GM19240 (cell line): ENCODE results near the gene MS4A14.
"Not testable (repeated sequence)": the region's sequence is repeated elsewhere in the genome, so short reads cannot be mapped to it uniquely, and the experiment has no call there.

Source experiments
- DNase-seq: peaks from one replicate; pipeline ENCODE4 v3.0.0; 2011; ENCODE audit warnings: low spot score; ENCODE audit not compliant: insufficient read length

MS4A14 gene, protein sequence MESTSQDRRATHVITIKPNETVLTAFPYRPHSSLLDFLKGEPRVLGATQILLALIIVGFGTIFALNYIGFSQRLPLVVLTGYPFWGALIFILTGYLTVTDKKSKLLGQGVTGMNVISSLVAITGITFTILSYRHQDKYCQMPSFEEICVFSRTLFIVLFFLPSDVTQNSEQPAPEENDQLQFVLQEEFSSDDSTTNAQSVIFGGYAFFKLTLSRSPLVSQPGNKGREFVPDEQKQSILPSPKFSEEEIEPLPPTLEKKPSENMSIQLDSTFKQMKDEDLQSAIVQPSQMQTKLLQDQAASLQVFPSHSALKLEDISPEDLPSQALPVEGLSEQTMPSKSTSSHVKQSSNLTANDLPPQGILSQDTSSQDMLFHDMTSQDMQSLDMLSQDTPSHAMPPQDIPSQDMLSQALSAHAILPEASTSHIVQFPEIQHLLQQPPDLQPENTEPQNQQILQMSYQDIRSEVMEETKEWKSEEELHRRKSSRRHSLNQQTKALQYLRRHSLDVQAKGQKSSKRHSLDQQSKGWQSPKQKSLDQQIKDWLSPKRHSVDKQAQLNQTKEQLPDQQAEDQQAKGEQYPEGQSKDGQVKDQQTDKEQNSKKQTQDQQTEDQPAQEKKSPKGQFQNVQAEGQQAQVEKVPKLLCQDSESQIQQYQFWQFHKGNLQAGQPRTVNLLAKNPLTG

DNA sequence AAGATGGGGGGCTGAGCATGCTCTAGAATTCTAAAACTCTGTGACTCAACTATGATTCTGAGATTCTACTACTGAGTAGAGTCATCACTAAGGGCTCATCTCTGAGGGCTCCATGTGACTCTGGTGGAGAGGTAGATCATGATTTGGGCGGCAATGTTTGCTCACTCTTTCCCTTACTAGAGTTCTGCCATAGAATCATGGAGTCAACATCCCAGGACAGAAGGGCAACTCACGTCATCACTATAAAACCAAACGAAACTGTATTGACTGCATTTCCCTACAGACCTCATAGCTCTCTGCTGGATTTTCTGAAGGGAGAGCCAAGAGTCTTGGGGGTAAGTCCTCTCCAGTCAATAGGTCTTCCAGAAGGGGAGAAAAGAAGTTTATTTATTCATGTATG, at the start of gene MS4A14:
MS4A14 (plus strand) TSS at position 78 of the 400 bp plus-strand sequence; CDS start at position 198, 120 bp downstream.
- DNase-seq, result no peak

DNA sequence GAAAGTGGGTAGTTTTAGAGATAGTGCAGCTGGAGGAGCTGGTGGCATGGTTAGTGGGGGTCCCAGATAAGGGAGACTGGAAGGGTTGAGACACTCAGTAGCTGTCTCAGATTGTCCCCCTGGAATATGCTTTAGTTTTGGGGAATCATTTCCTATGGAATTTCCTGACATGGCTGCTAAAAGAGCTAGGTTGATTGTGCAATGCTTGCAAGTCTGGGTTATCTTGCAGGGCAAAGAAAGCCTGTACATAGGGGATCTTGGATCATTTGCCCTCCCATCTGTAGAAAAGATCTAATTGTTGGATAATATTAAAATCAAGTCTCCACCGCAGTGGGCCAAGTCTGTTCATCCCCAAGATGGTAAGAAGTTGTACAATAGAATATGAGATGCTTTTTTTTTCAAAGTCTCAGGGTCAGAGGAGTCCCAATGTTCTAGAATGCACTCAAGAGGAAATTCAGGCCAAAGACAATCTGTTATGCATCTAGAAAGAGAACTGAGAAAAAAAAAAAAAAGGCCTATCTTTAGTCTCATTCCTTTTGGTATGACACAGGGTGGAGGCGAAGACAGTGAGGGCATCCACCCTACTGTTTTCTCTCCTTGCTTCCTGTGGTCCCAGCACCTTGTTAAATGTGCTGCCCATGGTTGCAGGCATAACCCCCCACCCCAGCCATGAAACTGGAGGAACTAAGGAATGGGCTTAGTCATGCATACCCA, 49.0 kb upstream of the MS4A14 start:
- no peak for DNase-seq

DNA sequence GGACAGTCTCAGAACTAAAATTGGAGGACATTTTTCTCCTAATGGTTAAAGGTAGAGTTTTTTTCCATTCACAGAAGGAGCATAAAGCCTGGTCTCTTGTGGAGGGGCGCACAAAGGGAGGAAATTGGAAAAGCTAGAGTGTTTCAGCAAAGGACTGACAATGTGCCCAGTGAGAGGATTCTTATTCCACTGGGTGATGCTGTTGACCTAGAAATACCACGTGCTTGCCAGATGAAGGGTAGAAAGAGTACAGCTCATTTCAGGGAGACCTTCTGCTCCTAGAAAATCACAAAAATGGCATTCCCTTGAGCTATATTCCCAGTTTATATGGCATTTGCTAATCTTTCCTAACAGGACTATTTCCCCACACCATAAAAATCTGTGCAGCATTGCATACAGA, 48.1 kb upstream of the MS4A14 start:
- no peak for DNase-seq

DNA sequence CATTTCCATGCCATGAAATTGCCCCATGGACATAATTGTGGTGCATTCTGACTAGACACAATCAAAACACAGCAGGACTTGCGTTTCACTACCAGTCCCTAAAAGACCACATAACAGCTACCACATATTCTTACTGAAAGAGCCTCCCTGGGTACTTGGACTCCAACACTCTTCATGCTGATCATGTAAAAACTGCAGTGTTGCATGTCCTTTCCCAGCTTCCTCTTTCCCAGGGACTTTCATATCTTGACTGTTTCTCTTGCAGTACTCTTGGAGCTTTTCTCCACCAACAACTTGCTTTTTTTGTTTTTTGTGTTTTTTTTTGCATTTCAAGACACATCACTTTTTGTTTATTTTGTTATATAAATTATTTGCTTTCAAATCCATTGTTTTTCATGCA, 46.3 kb upstream of the MS4A14 start:
- DNase-seq, result no peak

DNA sequence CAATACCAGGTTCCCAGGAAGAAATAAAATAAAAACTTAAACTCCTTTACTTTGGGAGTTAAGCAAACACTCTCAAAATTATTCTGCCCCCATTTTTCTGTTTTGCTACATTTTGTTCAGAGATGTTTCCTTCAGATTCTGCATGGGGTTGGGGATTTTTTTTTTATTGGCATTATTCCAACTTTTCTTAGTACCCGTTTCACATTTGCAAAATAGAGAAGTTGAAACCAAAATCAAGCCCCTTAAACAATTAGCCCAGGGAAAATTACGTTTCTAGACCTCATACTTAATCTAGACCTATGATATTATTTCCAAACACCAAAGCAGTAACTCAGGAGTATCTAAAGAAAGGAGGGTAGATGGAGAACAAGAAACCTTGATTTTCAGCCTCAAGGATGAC, 38.5 kb upstream of the MS4A14 start:
- DNase-seq, result no peak

DNA sequence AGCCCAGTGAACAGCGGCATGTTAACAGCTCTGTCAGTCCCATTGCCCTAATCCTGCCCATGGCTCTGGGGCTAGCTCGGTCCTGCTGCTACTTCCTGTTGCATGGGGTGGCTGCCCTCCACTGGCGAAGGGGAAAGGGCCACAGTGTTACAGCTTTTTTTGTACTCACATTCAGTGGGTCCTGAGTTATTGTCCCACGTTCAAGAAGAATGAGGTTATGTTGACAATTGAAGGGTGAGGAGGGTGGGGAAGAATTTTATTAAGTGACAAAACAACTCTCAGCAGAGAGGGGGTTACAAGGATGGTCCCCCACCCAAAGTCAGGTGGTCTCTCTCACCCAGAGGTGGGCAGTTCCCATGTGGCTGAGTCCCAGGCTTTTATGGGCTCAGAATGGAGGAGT, 35.6 kb upstream of the MS4A14 start:
- no peak for DNase-seq

DNA sequence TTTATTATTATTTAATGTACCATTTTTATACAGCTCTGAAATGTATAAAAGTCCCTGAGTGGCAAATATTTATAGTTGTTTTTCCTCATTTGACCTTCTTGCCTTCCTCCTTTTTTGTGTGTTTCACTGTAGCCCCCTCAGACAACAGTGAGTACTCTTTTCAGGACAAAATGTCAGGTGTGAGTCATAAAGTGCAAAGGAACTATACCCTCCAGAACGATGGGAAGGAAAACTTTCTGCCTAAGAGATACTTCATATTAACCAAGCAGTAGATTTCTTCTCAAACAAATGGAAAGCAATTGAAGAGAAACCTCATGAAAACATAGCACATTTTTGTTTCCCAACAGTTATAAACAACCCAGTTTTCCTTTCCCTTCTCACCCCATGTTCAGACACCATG, 34.0 kb upstream of the MS4A14 start:
- DNase-seq, result no peak

DNA sequence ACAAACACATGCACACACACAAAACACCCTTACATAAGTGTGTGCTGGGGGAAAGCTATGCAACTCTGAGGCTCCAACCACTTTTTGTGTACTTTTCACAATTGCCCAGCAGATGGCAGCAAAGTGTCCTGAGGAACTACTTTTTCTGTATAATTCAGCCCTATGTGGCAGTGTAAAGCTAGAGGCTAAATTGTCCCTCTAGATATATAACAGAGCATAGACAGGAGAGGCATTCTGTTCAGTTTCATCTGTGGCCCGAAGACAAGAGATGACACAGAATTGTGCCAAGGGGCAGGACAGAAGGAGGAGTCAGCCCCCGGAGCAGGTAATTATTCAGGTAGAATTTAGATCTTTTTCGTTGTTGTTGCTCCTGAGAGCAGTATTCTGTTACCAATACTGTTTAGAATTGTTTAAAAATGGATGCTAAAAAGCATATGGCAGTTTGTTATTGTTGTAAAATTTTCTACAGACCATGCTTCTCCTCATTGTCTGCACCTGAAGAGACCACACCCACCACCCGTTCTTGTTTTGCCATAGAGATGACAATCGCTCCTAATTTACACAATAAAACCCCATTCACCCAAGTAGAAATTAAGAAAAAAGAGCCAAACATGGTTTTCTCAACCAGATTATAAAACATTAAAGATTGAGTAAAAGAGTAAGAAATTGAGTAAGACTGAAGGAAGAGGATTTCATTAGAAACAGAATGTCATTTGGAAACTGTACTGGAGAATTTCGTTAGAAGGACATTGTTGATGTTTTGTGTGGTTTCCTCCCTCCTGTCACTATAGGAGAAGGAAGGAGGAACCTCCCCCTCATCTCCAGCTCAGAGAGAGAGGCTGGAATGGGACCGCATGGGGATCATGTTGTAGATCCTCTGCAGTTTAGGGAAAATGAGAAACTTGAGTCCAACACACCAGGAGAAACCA, 32.5 kb upstream of the MS4A14 start:
- peak; percentile 28 for DNase-seq

DNA sequence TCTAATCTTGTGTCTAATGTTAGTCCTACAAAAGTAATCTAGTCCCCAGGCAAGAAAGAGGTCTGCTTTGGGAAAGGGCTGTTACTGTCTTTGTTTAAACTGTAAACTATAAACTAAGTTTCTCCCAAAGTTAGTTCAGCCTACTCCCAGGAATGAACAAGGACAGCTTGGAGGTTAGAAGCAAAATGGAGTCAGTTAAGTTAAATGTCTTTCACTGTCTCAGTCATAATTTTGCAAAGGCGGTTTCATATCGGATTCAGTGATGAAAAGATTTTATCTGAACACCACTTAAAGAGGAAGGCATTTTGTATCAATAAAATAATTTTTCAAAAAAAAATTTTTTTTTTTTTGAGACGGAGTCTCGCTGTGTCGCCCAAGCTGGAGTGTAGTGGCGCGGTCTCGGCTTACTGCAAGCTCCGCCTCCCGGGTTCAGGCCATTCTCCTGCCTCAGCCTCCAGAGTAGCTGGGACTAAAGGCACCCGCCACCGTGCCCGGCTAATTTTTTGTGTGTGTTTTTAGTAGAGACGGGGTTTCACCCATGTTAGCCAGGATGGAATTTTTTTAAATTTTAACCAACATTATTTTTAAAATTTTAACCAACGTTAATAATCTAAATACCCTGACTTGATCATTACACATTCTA, 29.9 kb upstream of the MS4A14 start:
- DNase-seq, result not testable (repeated sequence)

DNA sequence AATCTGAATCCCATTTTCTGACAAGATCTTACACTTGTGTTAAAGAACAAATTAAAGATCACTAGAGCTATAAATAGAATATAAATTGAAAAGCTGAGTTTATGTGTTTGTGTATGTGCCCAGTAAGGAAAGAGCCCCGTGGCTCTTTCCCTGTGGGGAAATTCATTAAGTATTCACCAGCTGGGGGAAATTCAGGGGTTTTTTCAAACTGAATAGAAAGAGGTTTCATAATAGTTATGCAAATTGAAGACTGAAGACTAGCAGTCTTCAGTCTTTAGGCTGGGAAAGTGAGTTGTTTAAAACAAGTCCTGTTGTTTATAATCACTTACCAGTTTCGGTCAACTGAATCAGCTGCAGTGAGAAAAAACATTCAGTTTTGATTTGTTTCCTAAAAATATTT, 29.2 kb upstream of the MS4A14 start:
- DNase-seq, result peak; percentile 23

DNA sequence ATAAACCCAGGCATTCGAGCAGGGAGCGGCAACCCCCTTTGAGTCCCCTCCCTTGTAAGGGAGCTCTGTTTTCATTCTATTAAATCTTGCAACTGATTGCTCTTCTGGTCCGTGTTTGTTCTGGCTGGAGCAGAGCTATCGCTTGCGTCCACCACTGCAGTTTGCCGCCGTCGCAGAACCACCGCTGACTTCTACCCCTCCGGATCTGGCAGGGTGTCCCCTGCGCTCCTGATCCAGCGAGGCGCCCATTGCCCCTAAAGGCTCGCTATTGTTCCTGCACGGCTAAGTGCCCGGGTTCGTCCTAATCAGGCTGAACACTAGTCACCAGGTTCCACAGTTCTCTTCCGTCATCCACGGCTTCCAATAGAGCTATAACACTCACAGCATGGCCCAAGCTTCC, 28.4 kb upstream of the MS4A14 start:
- no peak for DNase-seq

DNA sequence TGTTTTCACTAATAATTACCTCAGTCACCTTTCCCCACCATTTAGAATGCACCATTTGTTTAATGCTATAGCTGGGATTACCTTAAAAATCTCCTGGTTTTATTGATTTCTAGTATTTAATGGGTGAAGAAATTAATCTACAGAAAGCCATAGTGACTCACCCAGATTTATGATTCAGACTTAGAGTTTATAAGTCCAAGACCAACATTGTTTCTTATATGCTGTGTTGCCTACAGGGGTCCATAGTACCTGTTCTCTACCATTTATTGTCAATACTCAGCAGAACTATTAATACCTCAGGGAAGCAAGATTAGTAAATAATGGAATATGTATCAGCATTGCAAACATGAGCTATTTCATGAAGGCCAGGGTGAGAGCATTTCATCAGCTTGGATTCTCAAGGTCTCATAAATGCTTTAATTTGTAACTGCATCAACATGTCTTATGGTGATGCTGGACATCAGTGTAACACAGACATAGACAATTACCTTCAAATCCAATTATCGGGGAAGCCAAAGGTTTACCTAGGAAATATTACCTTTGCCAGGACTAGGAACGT, 25.9 kb upstream of the MS4A14 start:
- DNase-seq, result no peak

DNA sequence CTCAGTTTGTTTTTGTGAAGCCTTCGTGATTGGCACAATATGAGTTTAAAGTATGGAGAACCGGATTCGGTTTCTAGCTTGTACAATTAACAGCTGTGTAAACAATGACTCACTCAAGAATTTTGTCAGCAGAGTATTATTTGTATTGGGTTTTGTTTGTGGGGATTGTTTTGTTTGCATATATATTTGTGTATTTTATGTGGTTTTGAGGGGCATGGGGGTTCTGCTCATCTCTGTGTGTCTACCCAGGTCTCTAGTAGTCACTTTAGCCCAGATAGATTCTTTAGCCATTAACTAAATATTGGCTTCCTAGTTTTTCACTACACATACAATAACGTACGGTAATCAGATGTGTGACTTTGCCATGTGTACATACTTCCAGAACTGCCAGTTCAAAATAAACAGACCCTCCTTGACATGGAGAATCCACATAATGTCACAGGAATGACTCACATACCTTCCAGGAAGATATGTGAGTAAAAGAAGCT, 25.4 kb upstream of the MS4A14 start:
- DNase-seq, result no peak

DNA sequence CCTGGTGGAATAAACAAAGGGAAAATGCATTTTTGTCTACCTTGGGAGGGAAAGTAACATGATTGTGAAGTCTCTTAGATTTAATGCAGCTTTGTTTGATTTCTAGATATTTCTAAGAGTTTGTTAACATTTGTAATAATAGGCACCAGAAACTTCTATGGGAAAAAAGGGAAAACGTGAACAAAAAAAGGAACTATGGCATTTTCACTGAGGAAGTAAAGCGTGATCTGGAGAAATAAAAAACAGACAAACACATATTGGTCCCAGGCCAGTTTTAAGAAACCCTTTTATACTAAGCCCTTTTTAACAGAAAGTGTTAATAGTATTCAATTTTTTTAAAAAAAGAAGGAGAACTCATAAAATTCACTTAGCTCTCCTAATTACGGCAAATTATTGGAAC, 24.9 kb upstream of the MS4A14 start:
- no peak for DNase-seq

DNA sequence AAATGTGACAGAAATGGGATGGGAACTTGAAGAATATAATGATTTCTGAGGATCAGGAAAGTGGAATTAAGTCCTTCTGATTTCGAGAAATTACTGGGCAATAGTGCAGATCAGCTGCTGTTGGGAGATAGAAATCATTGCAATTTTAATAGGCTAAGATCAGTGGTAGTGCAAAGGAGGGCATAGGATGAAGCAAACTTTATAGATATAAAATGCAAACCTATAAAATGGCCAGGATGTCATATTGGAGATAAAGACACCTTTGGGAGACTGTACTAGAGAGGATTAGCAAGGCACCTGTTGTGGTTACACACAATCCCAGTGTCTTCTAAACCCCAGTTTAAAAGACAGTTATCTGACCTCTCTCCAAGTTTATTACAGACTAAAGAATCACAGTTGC, 24.4 kb upstream of the MS4A14 start:
- DNase-seq, result no peak

DNA sequence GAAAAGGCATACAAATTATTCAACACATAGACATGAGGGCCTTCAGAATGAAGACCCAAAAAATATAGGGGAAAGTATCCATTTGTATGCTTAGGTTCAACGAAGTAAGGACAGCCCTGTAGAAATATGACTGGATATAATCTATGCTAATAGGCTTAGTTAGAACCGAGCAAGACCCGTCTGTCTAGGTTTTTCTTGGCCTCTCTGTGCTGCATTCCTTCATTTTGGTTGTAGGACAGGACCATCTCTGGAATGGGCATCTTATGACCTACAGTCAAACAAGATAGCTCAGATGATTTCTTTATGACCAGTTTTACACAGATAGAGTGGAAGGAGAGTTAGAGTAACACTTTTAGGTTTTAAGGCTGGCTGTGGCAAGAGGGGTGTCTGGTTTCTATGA, 23.5 kb upstream of the MS4A14 start:
- DNase-seq, result no peak

DNA sequence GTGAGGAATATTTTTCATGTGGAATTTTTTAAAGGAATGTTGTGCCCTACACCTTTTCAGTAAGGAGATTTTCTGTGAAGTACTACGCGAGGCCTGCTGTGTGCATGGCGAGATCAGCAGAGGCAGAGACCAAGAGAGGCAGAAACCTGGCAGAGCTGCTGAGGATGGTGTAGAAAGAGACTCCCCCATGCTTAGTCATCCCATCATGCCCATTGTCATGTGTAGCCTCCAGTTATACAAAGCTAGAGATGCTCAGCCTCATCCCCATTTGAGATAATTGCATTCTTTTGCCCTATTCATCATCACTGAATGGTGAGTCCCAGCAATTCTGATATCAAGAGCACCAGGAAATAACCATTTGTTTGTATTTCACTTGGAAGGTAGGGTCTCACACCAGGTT, 20.9 kb upstream of the MS4A14 start:
- DNase-seq, result no peak

DNA sequence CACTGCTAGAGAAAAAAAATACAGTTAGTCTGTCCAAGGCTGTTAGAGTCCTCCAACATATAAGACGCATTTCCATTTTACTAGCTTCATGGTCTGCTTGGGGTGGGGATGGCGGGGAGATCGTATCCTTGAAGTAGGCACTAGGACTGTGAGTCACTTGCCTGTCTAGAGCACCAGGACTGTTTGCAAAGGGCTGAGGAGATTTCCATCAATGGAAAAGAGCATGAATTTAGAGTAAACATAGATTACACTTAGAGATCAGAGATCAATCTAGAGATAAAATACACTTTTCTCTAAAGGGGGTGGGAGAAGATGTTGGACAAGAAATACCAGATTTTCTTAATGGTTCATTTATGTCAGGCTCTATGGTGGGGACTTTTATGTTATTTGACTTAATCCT, 19.7 kb upstream of the MS4A14 start:
- DNase-seq, result no peak

DNA sequence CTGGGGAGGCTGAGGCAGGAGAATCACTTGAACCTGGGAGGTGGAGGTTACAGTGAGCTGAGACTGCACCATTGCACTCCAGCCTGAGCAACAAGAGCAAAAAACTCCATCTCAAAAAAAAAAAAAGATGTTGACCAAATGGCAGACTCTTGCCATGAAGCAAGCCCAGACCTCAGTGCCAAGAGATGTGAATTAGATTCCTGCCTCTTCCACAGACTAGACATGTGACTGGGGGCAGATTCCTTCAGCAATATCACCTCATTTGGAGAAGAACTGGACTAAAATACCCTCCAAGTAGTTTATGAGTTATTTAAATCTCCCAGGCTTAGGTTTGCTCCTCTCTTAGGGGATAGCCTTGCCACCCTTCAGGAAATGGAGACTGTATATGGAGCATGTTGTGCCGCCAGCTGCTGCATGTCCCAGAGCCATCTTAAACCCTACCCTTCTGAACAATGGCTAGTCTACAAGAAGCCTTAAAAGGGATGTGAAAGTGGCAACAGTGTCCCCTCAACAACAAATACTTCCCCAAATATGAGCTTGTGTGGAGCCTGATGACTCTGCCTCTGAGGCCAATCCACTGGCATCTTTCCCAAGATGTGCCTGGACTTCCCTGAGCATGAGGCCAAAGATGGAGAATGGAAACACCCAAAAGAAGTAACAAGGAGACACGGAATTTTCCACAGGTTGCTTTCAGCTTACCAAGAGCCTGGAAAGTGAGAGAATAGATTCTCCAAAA, 18.7 kb upstream of the MS4A14 start:
- DNase-seq, result no peak

DNA sequence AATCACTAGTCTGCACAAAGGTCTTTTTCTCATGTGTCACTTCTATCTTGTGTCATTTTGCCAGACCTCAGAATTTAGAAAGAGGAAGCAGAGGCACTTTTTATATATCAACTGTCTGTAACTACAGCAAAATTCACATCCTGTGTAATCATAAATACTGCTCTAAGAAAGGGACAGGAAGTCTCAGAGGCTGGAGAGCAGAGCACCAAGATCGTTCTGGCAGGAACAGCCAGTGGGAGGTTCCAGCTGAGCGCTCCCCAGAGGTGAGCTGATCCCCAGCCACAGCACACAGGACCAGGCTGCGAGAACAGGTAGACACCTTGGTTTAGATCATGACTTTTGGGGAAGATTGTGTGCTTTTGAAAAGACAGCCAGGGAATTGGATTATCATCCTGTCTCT, 17.9 kb upstream of the MS4A14 start, which contains the start of gene MS4A7:
MS4A7 (plus strand) TSS at position 179 of the 400 bp plus-strand sequence. CDS start 4,610 bp downstream, outside the sequence.
- peak; percentile 45 for DNase-seq
